HepG2 (cell line): ENCODE data around the gene CCT7. TPM values are rescaled to one million over a fixed set of nuclear protein-coding genes. Genes with fewer than 3 reads are reported as not detected.

Experiments used
- ATAD3A ChIP-seq: sonication (generic); formaldehyde crosslinking; IDR thresholded peaks from 2 replicates; pipeline ENCODE4 v1.4.0; 2020; ENCODE audit warnings: missing genetic modification reagents
- GABPA ChIP-seq, 2 experiments: IDR thresholded peaks; 2 replicates each; pipeline ENCODE4 v1.6.1; 2011 to 2016; ENCODE audit warnings: low read depth in 2 of 2, low read length in 1 of 2, missing biosample characterization in 1 of 2, missing genetic modification characterization in 1 of 2
- HNRNPLL ChIP-seq: fragments of 200-400 bp; formaldehyde crosslinking; IDR thresholded peaks from 2 replicates; pipeline ENCODE4 v1.6.1; 2017; ENCODE audit warnings: mild to moderate bottlenecking, low read depth, low read length; ENCODE audit not compliant: poor library complexity, severe bottlenecking
- HNRNPUL1 ChIP-seq: fragments of 200-400 bp; formaldehyde crosslinking; IDR thresholded peaks from 2 replicates; pipeline ENCODE4 v1.6.1; 2017; ENCODE audit warnings: low read depth, mild to moderate bottlenecking, low read length, moderate library complexity
- HOXA5 ChIP-seq: sonication (generic); formaldehyde crosslinking; IDR thresholded peaks from 2 replicates; pipeline ENCODE4 v1.4.0; 2020; ENCODE audit warnings: missing genetic modification reagents
- MNT ChIP-seq: fragments of 450-650 bp; IDR thresholded peaks from 2 replicates; pipeline ENCODE4 v1.6.1; 2016
- MXD4 ChIP-seq: IDR thresholded peaks from 2 replicates; pipeline ENCODE4 v1.6.1; 2016; ENCODE audit warnings: mild to moderate bottlenecking, missing biosample characterization, missing genetic modification reagents
- MYNN ChIP-seq: sonication (generic); formaldehyde crosslinking; IDR thresholded peaks from 2 replicates; pipeline ENCODE4 v1.4.0; 2020; ENCODE audit warnings: mild to moderate bottlenecking, low read depth, missing genetic modification reagents
- NR3C1 ChIP-seq: sonication (generic); formaldehyde crosslinking; IDR thresholded peaks from 2 replicates; pipeline ENCODE4 v1.4.0; 2020; ENCODE audit warnings: missing genetic modification reagents
- PAX8 ChIP-seq: sonication (generic); formaldehyde crosslinking; IDR thresholded peaks from 2 replicates; pipeline ENCODE4 v1.8.0; 2022; ENCODE audit warnings: mild to moderate bottlenecking, missing genetic modification reagents, borderline replicate concordance
- PBX3 ChIP-seq: sonication (generic); formaldehyde crosslinking; IDR thresholded peaks from 2 replicates; pipeline ENCODE4 v1.8.1; 2023; ENCODE audit warnings: missing genetic modification reagents, inconsistent platforms, borderline replicate concordance
- SP4 ChIP-seq: sonication (generic); formaldehyde crosslinking; IDR thresholded peaks from 2 replicates; pipeline ENCODE4 v1.8.1; 2023; ENCODE audit warnings: mild to moderate bottlenecking, missing genetic modification reagents
- THAP11 ChIP-seq: IDR thresholded peaks from 2 replicates; pipeline ENCODE4 v1.6.1; 2016; ENCODE audit warnings: missing biosample characterization, missing genetic modification reagents
- TOE1 ChIP-seq: sonication (generic); formaldehyde crosslinking; IDR thresholded peaks from 2 replicates; pipeline ENCODE4 v1.4.0; 2020; ENCODE audit warnings: mild to moderate bottlenecking, missing genetic modification reagents
- USF2 ChIP-seq, 2 experiments: sonication (generic) in 1 of 2; formaldehyde crosslinking in 1 of 2; IDR thresholded peaks; 2 replicates each; pipeline versions ENCODE4 v1.5.1 to v1.6.1; 2011 to 2020; ENCODE audit warnings: borderline replicate concordance in 1 of 2, low read depth in 1 of 2, low read length in 1 of 2, mild to moderate bottlenecking in 1 of 2, missing genetic modification reagents in 1 of 2, moderate library complexity in 1 of 2
- ZNF343 ChIP-seq: sonication (generic); formaldehyde crosslinking; IDR thresholded peaks from 2 replicates; pipeline ENCODE4 v1.4.0; 2020; ENCODE audit warnings: mild to moderate bottlenecking, missing genetic modification reagents
- ZNF564 ChIP-seq: sonication (generic); formaldehyde crosslinking; IDR thresholded peaks from 2 replicates; pipeline ENCODE4 v1.8.1; 2023; ENCODE audit warnings: mild to moderate bottlenecking, missing genetic modification reagents
- ZXDC ChIP-seq: sonication (generic); formaldehyde crosslinking; IDR thresholded peaks from 2 replicates; pipeline ENCODE4 v1.5.0; 2020; ENCODE audit warnings: mild to moderate bottlenecking, missing genetic modification reagents
- polyA plus RNA-seq, 8 experiments: library from polyadenylated mRNA; depleted of rRNA in 3 of 8; stranded (reverse) in 7 of 8; unstranded in 1 of 8; fragments of >200 nt; fragmentation: Illumina TruSeq in 4 of 8; extraction: Trizol in 4 of 8; gene quantifications; 2 replicates each; pipeline versions ENCODE4 v1.2.1 to v1.2.3, GENCODE V29; 2011 to 2016; ENCODE audit warnings: low read depth in 4 of 8, missing spikeins in 1 of 8, mixed read lengths in 1 of 8; ENCODE audit not compliant: insufficient read depth in 1 of 8
- total RNA-seq, 5 experiments: library from RNA; depleted of rRNA; stranded (reverse); fragments of >200 nt; fragmentation: Illumina TruSeq; extraction: Trizol; gene quantifications; 2 replicates each; pipeline ENCODE4 v1.2.3, GENCODE V29; 2016; ENCODE audit warnings: low read depth in 1 of 5
- TF ChIP-seq, protein P1 (sequence below): IDR thresholded peaks from 2 replicates; pipeline ENCODE4 v1.6.1; 2012; ENCODE audit warnings: low read depth, low read length, improper control_type of control experiment

The CCT7 gene
- total and polyA plus RNA-seq, 2 of the 13 experiments (the other 11 are each of a cell fraction or from before 2014, with no cell fraction given): 347 to 517 TPM

- TF ChIP-seq PBX3 (no peak), ZNF343 (CRISPR knock-in tag) (no peak), ATAD3A (CRISPR knock-in tag) (no peak), HNRNPLL (no peak), SP4 (CRISPR knock-in tag) (no peak), ZNF564 (CRISPR knock-in tag) (no peak), THAP11 (CRISPR knock-in tag) (peak; percentile 32; the same call in 1 of the 2 replicates), HOXA5 (CRISPR knock-in tag) (no peak), GABPA (IDR thresholded peaks at IDR 0.05; ENCODE audit: low read depth, low read length) (no peak; the same call in 1 of the 2 replicates), GABPA (CRISPR knock-in tag; IDR thresholded peaks at IDR 0.05; ENCODE audit: low read depth) (no peak), HNRNPUL1 (no peak), TOE1 (CRISPR knock-in tag) (no peak), NR3C1 (CRISPR knock-in tag) (no peak), MYNN (CRISPR knock-in tag) (no peak), USF2 (IDR thresholded peaks at IDR 0.05; ENCODE audit: low read depth, low read length) (no peak), USF2 (CRISPR knock-in tag; IDR thresholded peaks at IDR 0.05; ENCODE audit: borderline replicate concordance) (no peak; the same call in 1 of the 2 replicates), MXD4 (CRISPR knock-in tag) (no peak; the same call in 1 of the 2 replicates), PAX8 (CRISPR knock-in tag) (peak; percentile 88; the same call in 1 of the 2 replicates), ZXDC (CRISPR knock-in tag) (no peak), MNT (peak; percentile 82)
- TF ChIP-seq, protein P1, sequence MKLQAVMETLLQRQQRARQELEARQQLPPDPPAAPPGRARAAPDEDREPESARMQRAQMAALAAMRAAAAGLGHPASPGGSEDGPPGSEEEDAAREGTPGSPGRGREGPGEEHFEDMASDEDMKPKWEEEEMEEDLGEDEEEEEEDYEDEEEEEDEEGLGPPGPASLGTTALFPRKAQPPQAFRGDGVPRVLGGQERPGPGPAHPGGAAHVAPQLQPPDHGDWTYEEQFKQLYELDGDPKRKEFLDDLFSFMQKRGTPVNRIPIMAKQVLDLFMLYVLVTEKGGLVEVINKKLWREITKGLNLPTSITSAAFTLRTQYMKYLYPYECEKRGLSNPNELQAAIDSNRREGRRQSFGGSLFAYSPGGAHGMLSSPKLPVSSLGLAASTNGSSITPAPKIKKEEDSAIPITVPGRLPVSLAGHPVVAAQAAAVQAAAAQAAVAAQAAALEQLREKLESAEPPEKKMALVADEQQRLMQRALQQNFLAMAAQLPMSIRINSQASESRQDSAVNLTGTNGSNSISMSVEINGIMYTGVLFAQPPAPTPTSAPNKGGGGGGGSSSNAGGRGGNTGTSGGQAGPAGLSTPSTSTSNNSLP: no peak
These were observed 49.6 kb downstream of the CCT7 start (continued) for GRCh38 chr2:73283545-73284295.
